Cardiac fibroblast (primary cell): ENCODE data around the gene MSLN.

Source experiments
- DNase-seq, 2 donors: peaks; one replicate each; pipeline versions ENCODE4 v3.0.0 to v3.0.0-alpha.2; 2010; ENCODE audit warnings: low read depth in 2 of 2
- H3K4me3 ChIP-seq, 2 donors: replicated peaks in 1 of 2; 1 replicate in 1 of 2; 2 replicates in 1 of 2; pipeline ENCODE4 v1.5.1; 2011; ENCODE audit warnings: low read depth in 2 of 2, low read length in 2 of 2, mild to moderate bottlenecking in 2 of 2, moderate library complexity in 1 of 2
- TF ChIP-seq, protein P1 (sequence below): IDR thresholded peaks from one replicate; pipeline ENCODE4 v1.5.1; 2011; ENCODE audit warnings: low read depth, mild to moderate bottlenecking, low read length, inconsistent platforms

Gene MSLN

DNA sequence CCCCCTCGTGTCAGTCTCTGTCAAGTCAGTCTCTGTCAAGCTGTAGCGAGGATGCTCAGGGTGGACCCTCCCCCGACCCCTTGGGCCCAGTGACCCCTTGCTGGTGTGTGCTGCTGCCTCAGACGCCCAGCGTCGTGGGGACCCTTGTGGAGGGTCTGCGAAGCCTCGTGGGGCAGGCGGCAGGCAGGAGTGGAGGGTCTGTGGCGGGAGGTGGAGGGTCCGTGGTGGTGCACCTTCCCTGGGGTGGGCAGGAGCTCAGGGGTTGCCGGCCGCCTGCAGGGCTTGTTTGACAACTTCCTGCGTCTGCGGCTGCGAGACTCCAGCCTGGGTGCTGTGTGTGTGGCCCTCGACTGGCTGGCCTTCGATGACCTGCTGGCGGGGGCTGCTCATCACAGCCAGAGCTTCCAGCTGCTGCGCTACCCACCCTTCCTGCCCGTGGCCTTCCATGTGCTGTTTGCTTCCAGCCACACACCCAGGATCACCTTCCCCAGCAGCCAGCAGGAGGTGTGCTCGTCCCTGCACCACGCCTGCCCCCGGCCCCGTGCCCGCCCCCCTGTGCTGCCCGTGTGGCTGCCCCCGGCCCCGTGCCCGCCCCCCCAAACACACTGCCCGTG lies 34.4 kb downstream of the MSLN start:
- TF ChIP-seq, protein P1, sequence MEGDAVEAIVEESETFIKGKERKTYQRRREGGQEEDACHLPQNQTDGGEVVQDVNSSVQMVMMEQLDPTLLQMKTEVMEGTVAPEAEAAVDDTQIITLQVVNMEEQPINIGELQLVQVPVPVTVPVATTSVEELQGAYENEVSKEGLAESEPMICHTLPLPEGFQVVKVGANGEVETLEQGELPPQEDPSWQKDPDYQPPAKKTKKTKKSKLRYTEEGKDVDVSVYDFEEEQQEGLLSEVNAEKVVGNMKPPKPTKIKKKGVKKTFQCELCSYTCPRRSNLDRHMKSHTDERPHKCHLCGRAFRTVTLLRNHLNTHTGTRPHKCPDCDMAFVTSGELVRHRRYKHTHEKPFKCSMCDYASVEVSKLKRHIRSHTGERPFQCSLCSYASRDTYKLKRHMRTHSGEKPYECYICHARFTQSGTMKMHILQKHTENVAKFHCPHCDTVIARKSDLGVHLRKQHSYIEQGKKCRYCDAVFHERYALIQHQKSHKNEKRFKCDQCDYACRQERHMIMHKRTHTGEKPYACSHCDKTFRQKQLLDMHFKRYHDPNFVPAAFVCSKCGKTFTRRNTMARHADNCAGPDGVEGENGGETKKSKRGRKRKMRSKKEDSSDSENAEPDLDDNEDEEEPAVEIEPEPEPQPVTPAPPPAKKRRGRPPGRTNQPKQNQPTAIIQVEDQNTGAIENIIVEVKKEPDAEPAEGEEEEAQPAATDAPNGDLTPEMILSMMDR, result no peak
- no peak for DNase-seq
- H3K4me3 ChIP-seq, result no peak overlapping the region

DNA sequence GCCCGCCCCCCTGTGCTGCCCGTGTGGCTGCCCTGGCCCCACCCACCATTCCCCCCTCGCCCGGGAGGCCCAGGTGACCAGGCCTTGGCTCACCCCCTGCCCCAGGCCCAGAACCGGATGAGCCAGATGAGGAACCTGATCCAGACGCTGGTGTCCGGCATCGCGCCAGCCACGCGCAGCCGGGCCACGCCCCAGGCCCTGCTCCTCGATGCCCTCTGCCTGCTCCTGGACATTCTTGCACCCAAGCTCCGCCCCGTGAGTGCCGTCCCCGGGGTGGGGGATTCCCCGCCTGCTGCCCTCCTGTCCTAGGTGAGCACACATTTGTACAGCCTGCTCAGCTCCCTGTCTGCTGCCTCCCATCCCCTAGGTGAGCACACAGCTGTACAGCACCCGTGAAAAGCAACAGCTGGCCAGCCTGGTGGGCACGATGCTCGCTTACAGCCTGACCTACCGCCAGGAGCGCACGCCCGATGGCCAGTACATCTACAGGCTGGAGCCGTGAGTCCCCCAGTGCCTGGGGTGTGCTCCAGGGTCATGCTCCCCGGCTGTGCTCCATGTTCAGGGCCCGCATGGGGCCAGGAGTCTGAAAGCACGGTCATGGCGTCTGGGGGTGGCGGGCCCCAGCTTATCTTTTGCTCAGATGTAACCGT lies 35.2 kb downstream of the MSLN start:
- DNase-seq, result no peak
- H3K4me3 ChIP-seq, result no peak overlapping the region
- TF ChIP-seq, protein P1, result no peak

DNA sequence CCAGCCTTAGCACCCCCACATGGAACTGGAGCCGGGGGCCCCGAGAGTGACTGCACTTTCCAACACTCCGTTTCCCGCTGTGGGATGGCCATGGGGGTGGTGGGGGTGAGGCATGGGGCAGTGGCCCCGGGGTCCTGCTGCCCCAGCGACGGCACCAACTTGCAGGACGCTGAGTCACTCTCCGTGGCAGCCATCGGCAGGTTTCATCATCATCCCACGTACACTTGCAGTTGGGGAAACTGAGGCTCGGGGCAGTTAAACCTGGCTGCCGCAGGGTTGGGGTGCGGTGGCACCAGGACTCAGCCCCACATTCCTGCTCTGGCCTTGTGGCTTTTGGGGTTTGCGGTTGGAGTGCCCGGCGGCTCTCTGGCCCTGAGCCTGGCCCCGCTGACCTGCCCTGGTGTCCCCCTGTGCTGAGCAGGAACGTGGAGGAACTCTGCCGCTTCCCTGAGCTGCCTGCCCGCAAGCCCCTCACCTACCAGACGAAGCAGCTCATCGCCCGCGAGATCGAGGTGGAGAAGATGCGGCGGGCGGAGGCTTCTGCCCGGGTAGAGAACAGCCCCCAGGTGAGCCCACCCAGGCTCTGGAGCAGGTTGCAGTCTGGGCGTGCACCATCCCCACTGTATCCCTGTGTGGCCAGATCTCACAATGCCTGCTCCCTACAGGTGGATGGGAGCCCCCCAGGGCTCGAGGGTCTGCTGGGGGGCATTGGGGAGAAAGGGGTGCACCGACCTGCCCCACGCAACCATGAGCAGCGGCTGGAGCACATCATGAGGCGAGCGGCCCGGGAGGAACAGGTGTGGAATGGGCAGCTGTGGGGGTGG lies 36.0 kb downstream of the MSLN start:
- TF ChIP-seq, protein P1, result no peak
- no peak for DNase-seq
- H3K4me3 ChIP-seq, result no peak overlapping the region

DNA sequence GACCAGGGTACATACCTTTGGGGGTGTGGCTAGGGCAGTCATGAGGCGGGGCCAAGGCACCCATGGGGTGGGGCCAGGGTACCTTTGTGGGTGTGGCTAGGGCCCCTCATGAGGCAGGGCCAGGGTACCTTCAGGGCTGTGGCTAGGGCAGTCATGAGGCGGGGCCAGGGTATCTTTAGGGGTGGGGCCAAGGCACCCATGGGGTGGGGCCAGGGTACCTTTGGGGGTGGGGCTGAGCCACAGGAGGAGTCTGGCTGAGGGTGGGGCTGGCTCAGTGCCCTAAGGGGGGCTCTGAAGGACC lies 36.5 kb downstream of the MSLN start:
- TF ChIP-seq, protein P1, result no peak
- DNase-seq, result no peak
- H3K4me3 ChIP-seq, result no peak overlapping the region

DNA sequence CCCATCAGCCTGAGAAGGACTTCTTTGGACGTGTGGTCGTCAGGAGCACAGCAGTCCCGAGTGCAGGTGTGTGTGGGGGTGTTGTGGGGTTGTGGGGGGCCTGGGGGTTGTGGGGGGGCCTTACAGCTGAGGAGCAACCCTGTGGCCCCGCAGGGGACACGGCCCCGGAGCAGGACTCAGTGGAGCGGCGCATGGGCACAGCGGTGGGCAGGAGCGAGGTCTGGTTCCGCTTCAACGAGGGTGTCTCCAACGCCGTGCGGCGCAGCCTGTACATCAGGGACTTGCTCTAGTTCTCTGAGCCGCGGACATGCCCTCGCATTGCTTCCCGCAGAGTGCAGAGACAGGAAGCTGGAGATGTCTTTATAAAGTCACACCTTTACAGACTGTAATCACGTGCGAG lies 37.2 kb downstream of the MSLN start:
- H3K4me3 ChIP-seq, result no peak overlapping the region
- TF ChIP-seq, protein P1, result no peak
- no peak for DNase-seq

DNA sequence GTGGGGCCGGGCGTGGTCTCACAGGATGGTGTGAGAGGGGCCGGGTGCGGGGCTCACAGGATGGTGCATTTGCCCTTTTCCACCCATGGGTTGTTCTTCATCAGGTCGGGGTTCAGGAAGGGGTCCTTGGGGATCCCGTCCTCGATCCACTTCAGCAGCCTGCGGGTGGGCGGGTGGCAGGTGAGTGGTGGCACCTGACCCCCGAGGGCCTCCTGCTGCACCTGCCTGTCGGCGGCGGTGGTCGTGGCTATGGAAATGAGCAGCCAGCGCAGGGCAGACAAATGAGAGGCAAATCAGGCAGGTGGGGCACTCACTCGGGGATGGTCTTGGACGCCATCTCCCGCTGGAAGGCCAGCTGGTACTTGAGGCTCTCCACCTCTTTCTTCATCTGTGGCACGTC lies 38.1 kb downstream of the MSLN start:
- no peak overlapping the region for H3K4me3 ChIP-seq
- TF ChIP-seq, protein P1, result no peak
- no peak for DNase-seq
